ENCODE measurements around the gene DDX27. TPM values are rescaled to one million over a fixed set of nuclear protein-coding genes. Genes with fewer than 3 reads are reported as not detected.
A peak's percentile ranks its signal among the peaks of the same experiment; 100 is the strongest.

The DDX27 gene
- total and polyA plus RNA-seq, 2 of the 13 experiments (the other 11 are each of a cell fraction or from before 2014, with no cell fraction given), result 42.6 to 72.8 TPM

- 0 out of 2 replicates have a peak, but pooled peaks have one; percentile 25 for TF ChIP-seq ARID5B (CRISPR knock-in tag; IDR thresholded peaks at IDR 0.05)
- TF ChIP-seq ZFP41 (CRISPR knock-in tag; IDR thresholded peaks at IDR 0.05; ENCODE audit: borderline replicate concordance), result no peak
- peak; percentile 6; the same call in 1 of the 2 replicates for TF ChIP-seq SIX1 (CRISPR knock-in tag; IDR thresholded peaks at IDR 0.05; ENCODE audit: borderline replicate concordance)
- TF ChIP-seq, protein P1, sequence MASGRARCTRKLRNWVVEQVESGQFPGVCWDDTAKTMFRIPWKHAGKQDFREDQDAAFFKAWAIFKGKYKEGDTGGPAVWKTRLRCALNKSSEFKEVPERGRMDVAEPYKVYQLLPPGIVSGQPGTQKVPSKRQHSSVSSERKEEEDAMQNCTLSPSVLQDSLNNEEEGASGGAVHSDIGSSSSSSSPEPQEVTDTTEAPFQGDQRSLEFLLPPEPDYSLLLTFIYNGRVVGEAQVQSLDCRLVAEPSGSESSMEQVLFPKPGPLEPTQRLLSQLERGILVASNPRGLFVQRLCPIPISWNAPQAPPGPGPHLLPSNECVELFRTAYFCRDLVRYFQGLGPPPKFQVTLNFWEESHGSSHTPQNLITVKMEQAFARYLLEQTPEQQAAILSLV (CRISPR knock-in tag; IDR thresholded peaks at IDR 0.05; ENCODE audit: borderline replicate concordance), result 0 out of 2 replicates have a peak, but pooled peaks have one; percentile 54
- TF ChIP-seq ZC3H4 (CRISPR knock-in tag; IDR thresholded peaks at IDR 0.05; ENCODE audit: borderline replicate concordance), result peak; percentile 53; the same call in 1 of the 2 replicates
- no peak for TF ChIP-seq ZNF460 (CRISPR knock-in tag; IDR thresholded peaks at IDR 0.05; ENCODE audit: borderline replicate concordance)
- TF ChIP-seq MIER3 (CRISPR knock-in tag; IDR thresholded peaks at IDR 0.05; ENCODE audit: borderline replicate concordance), result 0 out of 2 replicates have a peak, but pooled peaks have one; percentile 36
- TF ChIP-seq HDAC2 (CRISPR knock-in tag; IDR thresholded peaks at IDR 0.05), result 0 out of 2 replicates have a peak, but pooled peaks have one; percentile 33
- no peak for TF ChIP-seq TMF1 (CRISPR knock-in tag; IDR thresholded peaks at IDR 0.05; ENCODE audit: low read depth)
- TF ChIP-seq KLF12 (CRISPR knock-in tag; IDR thresholded peaks at IDR 0.05; ENCODE audit: borderline replicate concordance), result no peak
- TF ChIP-seq HMGXB3 (CRISPR knock-in tag; IDR thresholded peaks at IDR 0.05; ENCODE audit: borderline replicate concordance), result peak; percentile 97
- TF ChIP-seq ZNF773 (CRISPR knock-in tag; IDR thresholded peaks at IDR 0.05; ENCODE audit: borderline replicate concordance), result 0 out of 2 replicates have a peak, but pooled peaks have one; percentile 15
- TF ChIP-seq ZNF501 (CRISPR knock-in tag; IDR thresholded peaks at IDR 0.05), result peak; percentile 65; the same call in 1 of the 2 replicates
Observed at GRCh38 chr20:49281059-49281912, 62.1 kb downstream of the DDX27 start (continued).
